ENCODE measurements around the gene KRTAP6-2. TPM values are rescaled to one million over a fixed set of nuclear protein-coding genes. Genes with fewer than 3 reads are reported as not detected.

The KRTAP6-2 gene
- total and polyA plus RNA-seq, 2 experiments from 2014 or later: not detected

GRCh38 chr21:30616125-30616524 lies 17.4 kb upstream of the KRTAP6-2 start, which contains the start of gene KRTAP20-1:
TSS of gene KRTAP20-1 (plus strand) at chr21:30616425. CDS start at chr21:30616455, 30 bp downstream.
- Mint-ChIP-seq H3K27ac (no peak within 1 kb of the TSS), H3K27me3 (ENCODE audit: insufficient read depth, low read depth, poor library complexity) (no peaks in the 10 kb centered on the region), H3K36me3 (ENCODE audit: low read depth) (no peaks in the 10 kb centered on the region), H3K4me1 (no peaks in the 10 kb centered on the region), H3K4me3 (no peak within 1 kb of the TSS), H3K9me3 (peaks cover 3% of the 10 kb centered on the region; the same call in 1 of the 3 replicates)
- H3F3A ChIP-seq (replicated peaks; ENCODE audit: low read depth): no peaks in the 10 kb centered on the region
- no peaks in the 10 kb centered on the region for H3K79me2 ChIP-seq (replicated peaks; ENCODE audit: insufficient read depth)
- no peak within 1 kb of the TSS for H2AFZ ChIP-seq
- no peak for DNase-seq (ENCODE audit: low spot score)
- no peak within 1 kb of the TSS for H3K4me2 ChIP-seq
- TF ChIP-seq ZNF462 (CRISPR knock-in tag; IDR thresholded peaks at IDR 0.05): no peak
- no peak for TF ChIP-seq EZH2phosphoT487 (IDR thresholded peaks at IDR 0.05; ENCODE audit: unreplicated experiment)
- no peak for TF ChIP-seq ETS1 (IDR thresholded peaks at IDR 0.05)
- no peak for TF ChIP-seq CREB1 (CRISPR knock-in tag; IDR thresholded peaks at IDR 0.05; ENCODE audit: low read depth)
- TF ChIP-seq STAT1 (IDR thresholded peaks at IDR 0.05; ENCODE audit: unreplicated experiment): no peak
- TF ChIP-seq NANOG (IDR thresholded peaks at IDR 0.05; ENCODE audit: borderline replicate concordance): no peak
- no peaks in the 10 kb centered on the region for H3K9me2 ChIP-seq (ENCODE audit: insufficient read depth)
- no peak for ATAC-seq
- H3K4me3 ChIP-seq: no peak within 1 kb of the TSS
- H4K20me1 ChIP-seq (replicated peaks; ENCODE audit: insufficient read depth): no peaks in the 10 kb centered on the region
- H3K36me3 ChIP-seq (ENCODE audit: insufficient read depth): no peaks in the 10 kb centered on the region
- no peaks in the 10 kb centered on the region for H3K27me3 ChIP-seq (ENCODE audit: insufficient read depth)
- H3K4me1 ChIP-seq (ENCODE audit: insufficient read depth): no peaks in the 10 kb centered on the region
- H3K27ac ChIP-seq (ENCODE audit: low read depth): no peak within 1 kb of the TSS

Data from GM23338 (cell line).